ENCODE data around the gene CNTN4. TPM values are rescaled to one million over a fixed set of nuclear protein-coding genes. Genes with fewer than 3 reads are reported as not detected.

CNTN4 gene
- total and polyA plus RNA-seq, 8 donors = 2.5 to 10.8 (median 5.1) TPM

- Histone ChIP-seq H3K4me1 (no peaks in the 10 kb centered on the region), H3K9me3 (no peaks in the 10 kb centered on the region), H3K4me3 (no peak overlapping the region), H3K27me3 (no peaks in the 10 kb centered on the region), H3K36me3 (no peaks in the 10 kb centered on the region), H3K27ac (no peak overlapping the region)
- no peak for TF ChIP-seq CTCF (IDR thresholded peaks at IDR 0.05)
- intact Hi-C loops (cut with DNase I) = no loop called here
- DNase-seq = no peak
- FAIRE-seq = no peak
- no peak for ATAC-seq
- WGBS, 2 donors = 62% methylated on average over 3 of the region's 3 CpGs
These were observed 347.5 kb downstream of the CNTN4 start for GRCh38 chr3:2446146-2446545.

GRCh38 chr3:2452249-2452648 is 353.6 kb downstream of the CNTN4 start:
- H3K27me3 ChIP-seq = no peaks in the 10 kb centered on the region
- FAIRE-seq (no peak), ATAC-seq (no peak), DNase-seq (no peak)
- H3K27ac ChIP-seq = no peak overlapping the region
- no peaks in the 10 kb centered on the region for H3K9me3 ChIP-seq
- H3K36me3 ChIP-seq = no peaks in the 10 kb centered on the region
- intact Hi-C loops (cut with DNase I) = no loop called here
- no peak overlapping the region for H3K4me3 ChIP-seq
- no peaks in the 10 kb centered on the region for H3K4me1 ChIP-seq
- WGBS, 2 donors = 70 to 77% methylated on average over 6 of the region's 6 CpGs
- no peak for TF ChIP-seq CTCF (IDR thresholded peaks at IDR 0.05)

GRCh38 chr3:2454865-2455264 is 356.2 kb downstream of the CNTN4 start:
- Histone ChIP-seq H3K9me3 (no peaks in the 10 kb centered on the region), H3K27ac (no peak overlapping the region), H3K4me1 (no peaks in the 10 kb centered on the region), H3K36me3 (no peaks in the 10 kb centered on the region), H3K27me3 (no peaks in the 10 kb centered on the region), H3K4me3 (no peak overlapping the region)
- no peak for TF ChIP-seq CTCF (IDR thresholded peaks at IDR 0.05)
- intact Hi-C loops (cut with DNase I) = no loop called here
- ATAC-seq (no peak), FAIRE-seq (no peak), DNase-seq (no peak)
- 32 to 38% methylated on average over 2 of the region's 2 CpGs for WGBS, 2 donors

- WGBS, 2 donors = 66 to 77% methylated on average over 4 of the region's 4 CpGs
- no peaks in the 10 kb centered on the region for H3K4me1 ChIP-seq
- no peak for DNase-seq
- TF ChIP-seq CTCF (IDR thresholded peaks at IDR 0.05) = no peak
- no peak for FAIRE-seq
- no peak for ATAC-seq
- H3K36me3 ChIP-seq = no peaks in the 10 kb centered on the region
- H3K27ac ChIP-seq = no peak overlapping the region
- H3K27me3 ChIP-seq = no peaks in the 10 kb centered on the region
- intact Hi-C loops (cut with DNase I) = no loop called here
- H3K9me3 ChIP-seq = no peaks in the 10 kb centered on the region
- H3K4me3 ChIP-seq = no peak overlapping the region
These were observed 358.1 kb downstream of the CNTN4 start for GRCh38 chr3:2456788-2457187.

GRCh38 chr3:2458816-2459215 is 360.1 kb downstream of the CNTN4 start:
- H3K27ac ChIP-seq = no peak overlapping the region
- H3K36me3 ChIP-seq = no peaks in the 10 kb centered on the region
- H3K4me1 ChIP-seq = no peaks in the 10 kb centered on the region
- DNase-seq (no peak), ATAC-seq (no peak), FAIRE-seq (no peak)
- H3K9me3 ChIP-seq = no peaks in the 10 kb centered on the region
- intact Hi-C loops (cut with DNase I) = no loop called here
- H3K27me3 ChIP-seq = no peaks in the 10 kb centered on the region
- no peak for TF ChIP-seq CTCF (IDR thresholded peaks at IDR 0.05)
- 46 to 72% methylated on average over 2 of the region's 2 CpGs for WGBS, 2 donors
- no peak overlapping the region for H3K4me3 ChIP-seq
